Measurements from ENCODE around the gene TEAD1. TPM values are rescaled to one million over a fixed set of nuclear protein-coding genes. Genes with fewer than 3 reads are reported as not detected.

Gene TEAD1
- total RNA-seq, 4 donors from 2014 or later = 46.4 to 214 (median 61.2) TPM

- in situ Hi-C loops (cut with MboI; ENCODE audit: low pct_ligation_motif_present in 1 of 4, low pct_unique_long_range_greater_than_20kb in 1 of 4, low sequenced_read_pairs in 3 of 4) = no loop called here
- peaks cover 0 to 56% (median 24%) of the 10 kb centered on the region in 4 donors for H3K4me1 ChIP-seq
These were observed 191.8 kb downstream of the TEAD1 start for GRCh38 chr11:12865863-12866595.

GRCh38 chr11:12867531-12867930 lies 193.3 kb downstream of the TEAD1 start:
- no peaks in the 10 kb centered on the region for H3K36me3 ChIP-seq
- TF ChIP-seq POLR2AphosphoS5 (IDR thresholded peaks at IDR 0.05) (no peak), EP300 (IDR thresholded peaks at IDR 0.05; ENCODE audit: low read depth) (no peak), CTCF (IDR thresholded peaks at IDR 0.05) (no peak), POLR2A (IDR thresholded peaks at IDR 0.05) (no peak)
- intact Hi-C loops (cut with DNase I; ENCODE audit: low total_unique reads) = no loop called here
- no peaks in the 10 kb centered on the region for H3K9me3 ChIP-seq
- WGBS, 2 donors (ENCODE audit: low coverage in 1 of 2) = 85% methylated on average over 2 of the region's 2 CpGs; no CpG with 5 or more reads in 1 of the 2 donors
- in situ Hi-C loops (cut with MboI; ENCODE audit: low pct_ligation_motif_present in 1 of 4, low pct_unique_long_range_greater_than_20kb in 1 of 4, low sequenced_read_pairs in 3 of 4) = no loop called here
- H3K27me3 ChIP-seq = no peaks in the 10 kb centered on the region
- H3K27ac ChIP-seq = no peak overlapping the region
- no peak for DNase-seq
- H3K4me3 ChIP-seq = no peak overlapping the region
- H3K4me1 ChIP-seq = peaks cover 0 to 44% (median 19%) of the 10 kb centered on the region in 4 donors

More at GRCh38 chr11:12865863-12866595, 191.8 kb downstream of the TEAD1 start:
- no peak for TF ChIP-seq POLR2A (IDR thresholded peaks at IDR 0.05)
- TF ChIP-seq CTCF (IDR thresholded peaks at IDR 0.05) = no peak
- TF ChIP-seq EP300 (IDR thresholded peaks at IDR 0.05; ENCODE audit: low read depth) = no peak
- no peak for TF ChIP-seq POLR2AphosphoS5 (IDR thresholded peaks at IDR 0.05)
- WGBS, 2 donors (ENCODE audit: low coverage in 1 of 2) = 74 to 90% methylated on average over 2 to 6 of the region's 6 CpGs
- DNase-seq = no peak
- Histone ChIP-seq H3K4me3 (no peak overlapping the region), H3K27ac (no peak overlapping the region), H3K9me3 (no peaks in the 10 kb centered on the region), H3K36me3 (no peaks in the 10 kb centered on the region), H3K27me3 (no peaks in the 10 kb centered on the region)
- intact Hi-C loops (cut with DNase I; ENCODE audit: low total_unique reads) = no loop called here

- Histone ChIP-seq H3K27me3 (no peaks in the 10 kb centered on the region), H3K27ac (no peak overlapping the region), H3K4me1 (peaks cover 0 to 34% (median 18%) of the 10 kb centered on the region in 4 donors), H3K36me3 (no peaks in the 10 kb centered on the region), H3K9me3 (no peaks in the 10 kb centered on the region), H3K4me3 (no peak overlapping the region)
- no peak for TF ChIP-seq POLR2AphosphoS5 (IDR thresholded peaks at IDR 0.05)
- no peak for TF ChIP-seq POLR2A (IDR thresholded peaks at IDR 0.05)
- no peak for TF ChIP-seq EP300 (IDR thresholded peaks at IDR 0.05; ENCODE audit: low read depth)
- no peak for TF ChIP-seq CTCF (IDR thresholded peaks at IDR 0.05)
- intact Hi-C loops (cut with DNase I; ENCODE audit: low total_unique reads) = no loop called here
- DNase-seq = no peak
- in situ Hi-C loops (cut with MboI; ENCODE audit: low pct_ligation_motif_present in 1 of 4, low pct_unique_long_range_greater_than_20kb in 1 of 4, low sequenced_read_pairs in 3 of 4) = no loop called here
- WGBS, 2 donors (ENCODE audit: low coverage in 1 of 2) = 35 to 54% methylated on average over 3 of the region's 3 CpGs
These were observed 194.3 kb downstream of the TEAD1 start for GRCh38 chr11:12868315-12869073.

GRCh38 chr11:12871241-12871640 lies 197.0 kb downstream of the TEAD1 start:
- Histone ChIP-seq H3K4me3 (no peak overlapping the region), H3K9me3 (no peaks in the 10 kb centered on the region), H3K36me3 (no peaks in the 10 kb centered on the region), H3K27me3 (no peaks in the 10 kb centered on the region), H3K4me1 (peaks cover 0 to 16% (median 7%) of the 10 kb centered on the region in 4 donors), H3K27ac (peak overlapping the region in 3 of 4 donors; percentile 24 to 32 (median 28))
- whole genome bisulfite sequencing, 2 donors (ENCODE audit: low coverage in 1 of 2) = 64 to 72% methylated on average over 2 of the region's 2 CpGs
- no peak for DNase-seq
- no peak for TF ChIP-seq EP300 (IDR thresholded peaks at IDR 0.05; ENCODE audit: low read depth)
- TF ChIP-seq CTCF (IDR thresholded peaks at IDR 0.05) = no peak
- TF ChIP-seq POLR2AphosphoS5 (IDR thresholded peaks at IDR 0.05) = no peak
- TF ChIP-seq POLR2A (IDR thresholded peaks at IDR 0.05) = no peak
- intact Hi-C loops (cut with DNase I; ENCODE audit: low total_unique reads) = no loop called here
- in situ Hi-C loops (cut with MboI; ENCODE audit: low pct_ligation_motif_present in 1 of 4, low pct_unique_long_range_greater_than_20kb in 1 of 4, low sequenced_read_pairs in 3 of 4) = no loop called here
